HG02981 (cell line): Measurements from ENCODE around the gene MSRB2.
"Not testable (repeated sequence)": the region's sequence is repeated elsewhere in the genome, so short reads cannot be mapped to it uniquely, and the experiment has no call there.

Experiments used
- ATAC-seq: cut with Tn5 transposase; IDR thresholded peaks from one replicate; pipeline ENCODE4 v1.9.1; 2021; ENCODE audit warnings: mild to moderate bottlenecking, moderate library complexity; ENCODE audit not compliant: unreplicated experiment

The MSRB2 gene

GRCh38 chr10:23095404-23095965, at the start of gene MSRB2:
TSS of gene MSRB2 (plus strand) at chr10:23095579. CDS start at chr10:23095609, 30 bp downstream.
- peak; percentile 58 for ATAC-seq

GRCh38 chr10:23046027-23046426, 49.4 kb upstream of the MSRB2 start:
- no peak for ATAC-seq

GRCh38 chr10:23047201-23048050, 48.0 kb upstream of the MSRB2 start:
- no peak for ATAC-seq

GRCh38 chr10:23048191-23048590, 47.2 kb upstream of the MSRB2 start:
- ATAC-seq, result no peak

GRCh38 chr10:23051278-23051677, 44.1 kb upstream of the MSRB2 start:
- no peak for ATAC-seq

GRCh38 chr10:23051855-23052331, 43.5 kb upstream of the MSRB2 start:
- no peak for ATAC-seq

GRCh38 chr10:23053036-23053435, 42.3 kb upstream of the MSRB2 start:
- no peak for ATAC-seq

- no peak for ATAC-seq
Measured at GRCh38 chr10:23055424-23056185, 39.8 kb upstream of the MSRB2 start.

- ATAC-seq, result no peak
Measured at GRCh38 chr10:23056186-23056579, 39.2 kb upstream of the MSRB2 start.

- ATAC-seq, result no peak
Measured at GRCh38 chr10:23058366-23058765, 37.0 kb upstream of the MSRB2 start.

GRCh38 chr10:23060918-23061317, 34.5 kb upstream of the MSRB2 start:
- ATAC-seq, result no peak

GRCh38 chr10:23063045-23063972, 32.1 kb upstream of the MSRB2 start:
- no peak for ATAC-seq

- no peak for ATAC-seq
Measured at GRCh38 chr10:23063973-23064812, 31.2 kb upstream of the MSRB2 start.

- ATAC-seq, result not testable (repeated sequence)
Measured at GRCh38 chr10:23064813-23065114, 30.6 kb upstream of the MSRB2 start.

GRCh38 chr10:23065181-23065948, 30.0 kb upstream of the MSRB2 start:
- no peak for ATAC-seq

GRCh38 chr10:23067337-23067736, 28.0 kb upstream of the MSRB2 start:
- no peak for ATAC-seq

GRCh38 chr10:23067939-23068775, 27.2 kb upstream of the MSRB2 start:
- ATAC-seq, result no peak
